Calu3 (cell line): ENCODE results near the gene CNGA2. TPM values are rescaled to one million over a fixed set of nuclear protein-coding genes. Genes with fewer than 3 reads are reported as not detected.

Experiments
- BruUV-seq: library from RNA; stranded (reverse); fragments of 400-500 nt; replicated peaks from 2 replicates; lab custom pipeline; 2021; lab: Mats Ljungman, UMichigan
- CTCF ChIA-PET: fragments of 300-600 bp; sonication (Branson Sonifier 250); formaldehyde crosslinking; loops from one replicate; lab custom pipeline; 2022; ENCODE audit warnings: antibody characterized with exemption; lab: Charles Lee
- DNase-seq: peaks from one replicate; pipeline ENCODE4 v3.0.0; 2022
- H3K27ac Mint-ChIP-seq: one replicate; pipeline ENCODE4 v1.8.0; 2022; ENCODE audit warnings: mixed read lengths; ENCODE audit not compliant: unreplicated experiment
- H3K27me3 Mint-ChIP-seq: one replicate; pipeline ENCODE4 v1.8.0; 2022; ENCODE audit warnings: mixed read lengths; ENCODE audit not compliant: unreplicated experiment
- H3K36me3 Mint-ChIP-seq: one replicate; pipeline ENCODE4 v1.8.0; 2022; ENCODE audit warnings: mild to moderate bottlenecking, moderate library complexity, mixed read lengths; ENCODE audit not compliant: insufficient read depth, unreplicated experiment
- H3K4me1 Mint-ChIP-seq: one replicate; pipeline ENCODE4 v1.8.0; 2022; ENCODE audit warnings: mild to moderate bottlenecking, low read depth, mixed read lengths; ENCODE audit not compliant: unreplicated experiment
- H3K4me3 Mint-ChIP-seq: one replicate; pipeline ENCODE4 v1.8.0; 2022; ENCODE audit warnings: mild to moderate bottlenecking, low read depth, moderate library complexity, mixed read lengths; ENCODE audit not compliant: unreplicated experiment
- H3K9me3 Mint-ChIP-seq: one replicate; pipeline ENCODE4 v1.8.0; 2022; ENCODE audit warnings: low read depth, mixed read lengths; ENCODE audit not compliant: unreplicated experiment
- intact Hi-C: fragments of 100-400 bp; cut with micrococcal nuclease; formaldehyde crosslinking; loops from one replicate; pipeline ENCODE4 v1.10.0; 2022; ENCODE audit not compliant: unreplicated experiment
- total RNA-seq: library from RNA; stranded (reverse); gene quantifications from 2 replicates; pipeline ENCODE4 v1.2.3, GENCODE V29; 2022
- TF ChIP-seq, protein P1 (sequence below): fragments of 200-600 bp; IDR thresholded peaks from one replicate; pipeline ENCODE4 v1.8.0; 2022; ENCODE audit warnings: antibody characterized with exemption; ENCODE audit not compliant: unreplicated experiment

Gene CNGA2
- total RNA-seq, 1 experiment from 2014 or later, result not detected

DNA sequence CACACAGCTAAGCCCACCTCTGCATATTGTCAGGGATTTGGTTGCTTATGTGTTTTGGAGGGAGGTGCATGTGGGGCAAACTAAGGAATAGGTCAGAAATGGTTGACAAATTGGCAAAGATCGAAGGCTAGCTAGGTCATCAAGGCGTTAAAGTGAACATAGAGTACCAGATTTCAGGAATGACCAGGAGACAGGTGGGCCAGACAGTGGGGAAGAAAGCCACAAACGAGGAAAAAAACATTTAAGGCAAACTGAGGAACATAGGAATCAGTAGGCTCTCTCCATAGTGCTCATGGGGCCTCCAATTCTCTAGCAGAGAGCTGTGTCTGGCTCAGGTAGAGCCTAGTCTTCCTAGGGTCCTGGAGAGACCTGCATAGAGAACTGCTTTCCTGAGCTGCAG is 57.4 kb downstream of the CNGA2 start:
- BruUV-seq, result no TSS peak
- TF ChIP-seq, protein P1, sequence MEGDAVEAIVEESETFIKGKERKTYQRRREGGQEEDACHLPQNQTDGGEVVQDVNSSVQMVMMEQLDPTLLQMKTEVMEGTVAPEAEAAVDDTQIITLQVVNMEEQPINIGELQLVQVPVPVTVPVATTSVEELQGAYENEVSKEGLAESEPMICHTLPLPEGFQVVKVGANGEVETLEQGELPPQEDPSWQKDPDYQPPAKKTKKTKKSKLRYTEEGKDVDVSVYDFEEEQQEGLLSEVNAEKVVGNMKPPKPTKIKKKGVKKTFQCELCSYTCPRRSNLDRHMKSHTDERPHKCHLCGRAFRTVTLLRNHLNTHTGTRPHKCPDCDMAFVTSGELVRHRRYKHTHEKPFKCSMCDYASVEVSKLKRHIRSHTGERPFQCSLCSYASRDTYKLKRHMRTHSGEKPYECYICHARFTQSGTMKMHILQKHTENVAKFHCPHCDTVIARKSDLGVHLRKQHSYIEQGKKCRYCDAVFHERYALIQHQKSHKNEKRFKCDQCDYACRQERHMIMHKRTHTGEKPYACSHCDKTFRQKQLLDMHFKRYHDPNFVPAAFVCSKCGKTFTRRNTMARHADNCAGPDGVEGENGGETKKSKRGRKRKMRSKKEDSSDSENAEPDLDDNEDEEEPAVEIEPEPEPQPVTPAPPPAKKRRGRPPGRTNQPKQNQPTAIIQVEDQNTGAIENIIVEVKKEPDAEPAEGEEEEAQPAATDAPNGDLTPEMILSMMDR, result no peak
- Mint-ChIP-seq H3K27ac (no peak overlapping the region), H3K4me1 (peaks cover 24% of the 10 kb centered on the region), H3K4me3 (no peak overlapping the region), H3K27me3 (peaks cover 11% of the 10 kb centered on the region), H3K9me3 (peaks cover 8% of the 10 kb centered on the region), H3K36me3 (no peaks in the 10 kb centered on the region)
- intact Hi-C loops, result no loop called here
- no peak for DNase-seq
- CTCF ChIA-PET, result no interaction called here

DNA sequence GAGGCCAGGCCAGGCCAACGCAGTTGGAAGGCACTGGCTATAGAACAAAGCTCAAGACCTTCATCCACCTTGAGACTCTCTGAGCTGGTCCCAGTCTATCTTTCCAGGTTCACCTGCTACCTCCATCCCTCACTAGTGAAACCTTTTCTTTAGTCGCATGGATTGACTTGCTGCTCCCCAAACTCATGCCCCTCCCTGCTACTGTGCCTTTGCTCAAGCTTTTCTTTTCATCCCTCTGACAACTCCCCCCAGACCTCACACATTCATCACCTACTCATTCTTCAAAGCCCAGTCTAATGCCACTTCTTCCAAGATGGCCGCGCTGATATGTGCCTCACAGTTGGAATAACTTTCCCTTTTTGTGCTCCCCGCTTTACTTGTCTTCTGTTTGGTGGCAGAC is 58.0 kb downstream of the CNGA2 start:
- intact Hi-C loops, result no loop called here
- no TSS peak for BruUV-seq

DNA sequence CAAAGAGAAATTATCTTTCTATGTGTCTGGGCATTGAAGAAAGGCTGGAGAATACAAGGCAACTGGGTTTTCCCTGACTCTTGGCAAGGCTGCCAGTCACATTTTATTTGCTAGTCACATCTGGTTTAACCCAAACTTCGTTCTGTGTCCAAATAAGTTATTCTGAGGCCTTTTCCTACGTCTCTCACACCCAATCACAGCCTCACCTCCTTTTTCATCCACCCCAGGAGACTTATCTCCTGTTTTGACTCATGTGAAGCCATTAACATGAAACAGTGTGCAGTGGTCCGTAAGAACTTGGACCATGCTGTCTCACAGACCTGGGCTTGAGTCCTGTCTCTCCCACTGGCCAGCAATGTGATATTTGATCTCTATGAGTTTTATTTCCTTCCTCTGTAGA is 59.3 kb downstream of the CNGA2 start:
- H3K4me3 Mint-ChIP-seq, result no peak overlapping the region
- peaks cover 13% of the 10 kb centered on the region for H3K9me3 Mint-ChIP-seq
- DNase-seq, result no peak
- TF ChIP-seq, protein P1, result no peak
- intact Hi-C loops, result no loop called here
- CTCF ChIA-PET, result no interaction called here
- no peaks in the 10 kb centered on the region for H3K36me3 Mint-ChIP-seq
- H3K27me3 Mint-ChIP-seq, result peaks cover 22% of the 10 kb centered on the region
- BruUV-seq, result no TSS peak
- peaks cover 17% of the 10 kb centered on the region for H3K4me1 Mint-ChIP-seq
- H3K27ac Mint-ChIP-seq, result no peak overlapping the region

More for the DNA sequence above, 58.0 kb downstream of the CNGA2 start:
- Mint-ChIP-seq H3K9me3 (peaks cover 8% of the 10 kb centered on the region), H3K4me1 (peaks cover 24% of the 10 kb centered on the region), H3K4me3 (no peak overlapping the region), H3K27me3 (peaks cover 15% of the 10 kb centered on the region), H3K27ac (no peak overlapping the region), H3K36me3 (no peaks in the 10 kb centered on the region)
- TF ChIP-seq, protein P1, result no peak
- DNase-seq, result no peak
- CTCF ChIA-PET, result no interaction called here

Other genes with a start within 250 kb of the CNGA2 start
- not detected in 2 replicates for gene PASD1, start 171.1 kb upstream of the CNGA2 start, total RNA-seq
- gene PRRG3, start 39.3 kb upstream of the CNGA2 start, total RNA-seq, result not detected in 2 replicates
- gene FATE1, start 18.7 kb upstream of the CNGA2 start, total RNA-seq, result not detected in 2 replicates
- gene MAGEA4, start 178.1 kb downstream of the CNGA2 start, total RNA-seq, result not detected in 2 replicates
- 60.5 and 71.9 TPM in 2 replicates for gene GABRE, start 239.9 kb downstream of the CNGA2 start, total RNA-seq